Activated CD4-positive, CD25-positive, alpha-beta regulatory T cell treated with anti-CD3 and anti-CD28 coated beads, Interleukin-2, amount 50 U/mL, for 72 hours (primary cell): Measurements from ENCODE around the gene ARHGAP26.

Experiments
- DNase-seq: peaks from one replicate; pipeline ENCODE4 v3.0.0; 2021

ARHGAP26 gene

DNA sequence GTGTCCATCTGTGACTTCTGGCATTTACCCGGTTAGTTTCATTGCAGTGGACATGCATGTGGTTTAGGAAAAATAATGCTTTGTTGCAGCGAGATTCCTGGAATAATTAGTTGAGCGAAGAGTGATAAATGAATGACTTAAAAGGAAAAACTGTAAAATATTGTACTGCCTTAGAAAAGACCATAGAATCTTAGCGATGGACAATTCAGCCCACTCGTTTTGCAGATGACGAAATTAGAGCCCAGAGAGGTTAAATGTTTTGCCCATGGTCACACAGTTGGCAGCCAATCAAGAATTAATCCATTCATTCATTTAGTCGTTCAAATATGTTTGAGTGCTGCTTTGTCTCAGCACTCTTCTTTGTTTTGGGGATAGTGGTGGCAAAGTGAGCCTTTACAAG is 107.9 kb downstream of the ARHGAP26 start:
- DNase-seq, result no peak

DNA sequence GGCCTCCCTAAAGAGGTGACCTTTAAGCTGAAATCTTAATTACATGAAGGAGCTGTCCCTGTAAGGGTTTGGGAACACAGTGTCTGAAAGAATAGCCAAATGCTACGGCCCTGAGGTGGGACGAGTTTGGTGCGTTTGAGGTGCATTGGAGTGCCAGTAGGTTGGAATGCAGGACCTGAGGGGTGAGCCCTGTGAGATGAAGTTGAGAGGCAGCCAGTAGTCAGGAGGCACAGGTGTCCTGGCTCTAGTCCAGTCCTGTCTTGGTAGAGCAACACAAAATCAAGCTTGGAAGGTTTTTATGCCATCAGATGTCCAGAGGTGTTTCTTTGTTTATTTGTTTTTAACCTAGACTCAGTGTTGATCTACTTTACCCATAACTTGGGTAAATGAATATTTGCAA is 108.5 kb downstream of the ARHGAP26 start:
- DNase-seq, result no peak

DNA sequence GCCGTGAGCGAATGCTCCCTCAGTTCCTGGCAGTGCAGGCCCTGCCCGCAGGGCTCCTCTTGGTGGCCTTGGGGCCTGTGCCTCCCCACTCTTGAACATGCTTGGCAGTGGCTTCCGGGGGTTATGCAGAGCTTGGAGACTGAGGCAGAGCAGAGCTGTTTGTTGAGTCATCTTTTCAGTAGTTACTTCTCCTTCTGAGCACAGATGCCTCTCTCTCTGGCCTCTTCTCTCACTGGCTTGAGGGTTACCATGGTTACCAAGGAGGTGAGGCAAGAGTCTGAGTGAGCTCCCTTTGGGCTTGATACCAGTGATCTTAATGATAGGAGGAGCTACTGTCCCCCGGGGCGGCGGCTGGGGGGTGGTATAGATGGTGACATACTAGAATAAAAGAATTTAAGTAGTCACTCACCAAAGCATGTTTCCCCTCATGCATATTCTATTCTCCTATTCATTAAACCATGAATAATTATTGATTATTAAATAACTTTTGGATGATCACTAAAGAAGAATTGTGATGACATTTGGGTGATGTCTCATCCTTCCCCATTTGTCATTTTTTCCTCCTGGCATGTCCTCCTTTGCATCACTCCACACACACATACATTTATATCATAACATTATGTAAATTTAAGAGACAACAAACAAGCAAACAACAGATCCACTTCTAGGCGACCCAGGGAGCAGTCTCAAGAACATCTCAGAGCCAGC is 111.1 kb downstream of the ARHGAP26 start:
- DNase-seq, result no peak

DNA sequence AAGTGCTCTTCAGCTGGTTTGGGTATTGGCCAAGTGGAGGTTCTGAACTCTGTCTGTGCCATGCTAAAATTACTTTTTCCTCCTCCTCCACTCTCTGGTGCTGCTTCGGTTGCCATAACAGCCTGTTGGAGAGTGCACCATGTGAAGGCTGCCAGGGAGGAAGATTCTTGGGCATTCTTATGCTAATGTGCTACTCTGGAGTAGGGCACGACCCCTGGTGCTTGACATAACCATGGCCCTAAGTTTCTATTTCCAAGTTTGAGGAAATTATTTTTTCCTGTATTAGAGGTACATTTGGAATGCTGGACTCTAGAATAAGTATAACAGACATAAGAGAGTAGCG is 111.6 kb downstream of the ARHGAP26 start:
- no peak for DNase-seq

DNA sequence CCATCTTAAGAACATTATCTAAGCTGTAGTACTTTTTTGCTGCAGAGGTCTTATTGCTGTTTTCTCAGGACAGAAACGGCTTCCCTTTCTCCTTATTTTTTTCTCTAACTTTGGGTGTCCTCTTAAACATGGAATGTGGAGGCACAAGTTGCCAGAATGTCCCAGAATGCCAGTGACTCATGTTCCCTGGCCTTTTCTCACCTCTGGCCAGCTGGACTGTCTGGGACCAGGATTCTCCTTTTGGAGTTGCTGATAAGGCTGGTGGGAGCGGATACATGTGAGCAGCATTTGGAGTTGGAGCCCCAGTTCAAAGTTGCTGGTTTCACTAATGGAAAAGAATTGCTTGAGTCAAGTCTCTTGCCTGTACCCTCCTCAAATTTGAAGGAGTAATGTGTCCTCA is 112.8 kb downstream of the ARHGAP26 start:
- no peak for DNase-seq

DNA sequence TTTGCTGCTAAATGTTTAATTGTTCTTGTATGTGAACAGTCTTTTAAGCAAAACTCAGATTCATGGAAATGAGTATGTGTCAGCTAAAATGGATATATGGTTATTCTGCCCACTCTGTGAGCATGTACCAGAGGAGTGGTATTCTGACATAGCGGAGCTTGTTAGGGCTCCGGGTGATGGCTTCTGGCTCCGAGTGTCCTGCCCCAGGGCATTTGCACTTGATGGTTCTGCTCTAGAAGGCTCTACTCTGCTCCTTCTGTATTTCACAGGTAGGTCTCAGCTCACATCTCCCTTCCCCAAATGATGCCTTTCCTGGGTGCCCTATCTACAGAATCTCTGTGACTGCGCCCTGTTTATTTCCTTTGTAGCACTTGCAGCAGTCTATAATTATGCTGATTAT is 113.3 kb downstream of the ARHGAP26 start:
- DNase-seq, result no peak

DNA sequence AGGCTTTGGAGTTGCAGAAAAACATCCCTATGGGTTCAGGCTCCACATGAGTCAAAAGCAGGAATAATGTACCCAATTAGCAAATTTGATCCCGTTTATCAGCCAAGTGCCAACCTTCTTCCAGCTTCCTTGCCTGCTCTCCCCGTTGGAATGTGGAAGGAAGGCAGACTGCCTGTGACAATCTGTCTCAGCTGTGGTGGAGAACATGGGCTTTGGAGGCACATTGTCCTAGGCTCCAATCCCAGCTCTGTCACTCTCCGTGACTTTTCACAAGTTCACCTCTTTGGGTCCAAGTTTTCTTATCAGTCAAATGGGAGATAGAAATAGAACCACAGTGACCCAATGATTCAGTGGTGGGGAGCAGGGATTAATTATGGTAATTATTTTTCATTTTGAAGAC is 113.9 kb downstream of the ARHGAP26 start:
- no peak for DNase-seq

DNA sequence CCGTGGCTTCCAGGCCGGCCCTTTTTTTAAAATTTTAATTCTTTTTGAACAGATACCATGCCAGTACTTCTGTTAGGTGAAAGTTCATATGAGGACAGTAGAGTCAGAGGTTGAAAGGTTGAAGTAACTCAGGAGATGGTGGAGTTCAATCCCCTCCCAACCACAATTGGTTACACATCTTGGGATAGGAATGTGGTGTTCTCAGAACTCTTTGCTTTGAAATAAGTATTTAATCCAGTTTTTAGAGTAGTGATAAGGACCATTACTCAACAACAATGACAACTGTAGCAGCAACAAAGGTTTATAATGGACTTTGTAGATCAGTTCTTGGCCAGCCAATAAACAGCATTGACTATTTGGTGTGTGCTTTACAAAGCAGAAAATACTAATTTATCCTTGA is 116.0 kb downstream of the ARHGAP26 start:
- no peak for DNase-seq

DNA sequence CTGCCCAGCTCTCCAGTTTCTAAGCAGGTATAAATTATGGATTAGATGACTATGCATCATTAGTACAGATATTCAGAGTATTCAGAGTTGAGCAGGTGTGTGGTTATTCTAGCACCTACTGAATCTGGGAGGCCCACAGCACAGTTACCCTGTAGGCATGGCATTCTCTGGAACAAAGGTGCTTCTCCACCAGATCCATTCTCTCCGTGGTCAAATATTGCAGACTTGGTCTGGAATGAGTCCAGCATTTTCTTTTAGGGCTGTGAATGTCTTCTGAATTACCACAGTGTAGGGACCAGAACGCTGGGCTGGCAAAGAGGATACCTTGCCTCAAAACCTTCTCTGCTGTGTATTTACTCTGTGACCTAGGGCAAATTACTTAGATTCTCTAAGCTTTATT is 116.8 kb downstream of the ARHGAP26 start:
- DNase-seq, result no peak

DNA sequence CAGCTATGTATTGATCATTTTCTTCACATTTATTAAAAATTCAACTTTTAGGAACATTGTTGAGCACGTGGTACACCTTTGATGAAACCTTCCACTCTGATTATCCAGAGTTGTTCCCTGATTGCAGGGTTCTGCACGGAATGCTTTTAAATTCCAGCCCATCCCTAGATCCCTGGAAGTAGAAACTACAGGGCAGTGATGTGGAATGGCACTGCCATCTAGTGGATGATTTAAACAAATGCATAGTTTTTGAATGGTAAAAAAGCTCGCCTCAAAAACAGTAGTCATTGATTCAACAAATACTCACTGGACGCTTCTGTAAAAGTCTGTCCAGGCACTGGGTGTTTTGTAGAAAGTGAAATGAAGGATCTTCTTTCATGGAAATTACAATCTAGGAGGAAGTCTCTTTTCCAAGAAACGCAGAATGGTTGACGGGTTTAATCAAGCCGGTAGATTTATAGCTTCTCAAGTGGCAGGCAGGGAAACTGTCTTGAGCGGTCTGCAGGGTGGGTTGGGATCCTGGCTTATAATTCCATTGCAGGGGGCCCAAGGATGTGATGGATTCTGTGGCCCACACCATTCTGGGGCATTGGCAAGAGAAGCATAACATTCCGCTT is 118.4 kb downstream of the ARHGAP26 start:
- no peak for DNase-seq

DNA sequence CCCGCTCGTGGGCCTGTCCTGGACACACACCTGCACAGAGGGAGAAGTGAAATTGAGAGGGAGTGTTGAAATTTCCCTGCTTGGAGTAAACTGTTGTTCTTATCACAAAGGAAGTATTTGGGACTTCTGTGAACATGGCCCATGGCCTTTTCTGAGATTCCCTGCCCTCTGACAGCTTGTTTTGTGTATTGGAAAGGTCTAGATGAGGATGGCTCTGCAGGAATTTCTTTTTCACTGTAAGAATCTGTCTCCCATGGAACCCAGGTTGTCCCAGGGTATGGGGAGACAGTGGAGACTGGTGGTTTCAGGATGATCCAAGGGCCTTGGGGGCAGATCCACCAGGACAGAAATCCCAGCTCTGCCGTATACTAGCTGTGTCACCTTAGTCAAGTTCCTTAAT is 121.8 kb downstream of the ARHGAP26 start:
- DNase-seq, result no peak

DNA sequence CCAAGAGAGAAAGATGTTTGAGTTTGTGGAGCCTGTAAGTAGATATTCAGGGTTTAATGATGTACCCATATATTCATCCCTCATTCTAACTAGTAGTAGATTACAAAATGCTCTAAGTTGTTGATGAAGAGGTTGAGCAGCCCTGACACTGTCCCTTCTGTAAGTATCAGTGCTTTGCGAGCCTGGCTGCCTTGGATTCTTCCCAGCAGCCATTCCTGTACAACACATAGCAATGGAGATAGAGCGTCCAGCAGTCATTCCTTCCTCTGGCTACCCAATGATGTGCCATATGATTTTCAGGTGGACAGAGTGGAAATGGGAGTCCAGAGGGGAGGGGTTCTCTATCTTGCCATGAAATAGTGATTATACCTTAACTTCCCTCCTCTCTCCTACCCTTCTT is 124.1 kb downstream of the ARHGAP26 start:
- DNase-seq, result no peak

DNA sequence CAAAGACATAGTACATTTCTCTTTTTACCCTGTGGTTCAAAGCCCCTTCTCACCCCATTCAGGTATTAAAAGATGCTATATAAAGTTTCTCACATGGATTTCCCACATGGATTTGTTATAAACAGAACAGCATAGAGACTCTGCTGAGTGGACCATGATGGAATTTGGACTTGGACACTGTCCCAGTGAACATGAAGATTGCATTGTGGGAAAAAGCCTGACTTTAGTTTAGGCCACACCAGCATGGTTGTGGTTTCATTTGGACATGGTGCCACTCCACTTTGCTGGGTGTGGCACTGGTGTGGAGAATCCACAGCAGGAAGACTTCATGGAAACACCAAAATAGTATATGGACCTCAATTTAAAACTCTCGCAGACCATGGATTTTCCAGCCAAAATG is 124.6 kb downstream of the ARHGAP26 start:
- DNase-seq, result no peak

DNA sequence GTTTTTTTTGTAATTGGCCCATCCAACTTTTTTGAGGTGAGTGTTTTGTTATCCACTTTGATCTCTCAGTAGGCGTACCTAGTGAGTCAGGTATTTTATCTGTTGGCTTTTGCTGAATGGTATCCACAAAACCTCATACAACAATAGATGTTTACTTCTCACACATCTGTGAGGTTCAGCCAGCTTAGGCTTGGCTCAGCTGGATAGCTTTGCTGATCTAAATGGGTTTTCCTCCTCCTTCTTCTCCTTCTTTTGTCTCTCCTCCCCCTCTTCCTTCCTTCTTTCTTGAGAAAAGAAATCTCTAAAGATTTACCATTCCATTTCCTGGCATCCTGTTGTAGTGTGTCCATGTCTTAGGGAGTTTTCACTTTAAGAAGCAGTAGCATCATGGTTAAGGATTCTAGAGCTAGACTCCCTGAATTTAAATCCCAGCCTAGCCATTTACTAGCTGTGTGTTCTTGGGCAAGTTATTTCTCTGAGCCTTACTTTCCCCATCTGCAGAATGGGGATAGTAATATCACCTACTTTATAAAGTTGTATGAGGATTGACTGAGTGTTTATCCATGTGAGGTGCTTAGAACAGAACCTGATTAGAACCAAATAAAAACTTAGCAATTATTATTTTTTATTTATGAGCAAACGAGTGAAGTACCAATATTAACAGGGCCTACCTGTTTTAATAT is 126.3 kb downstream of the ARHGAP26 start:
- no peak for DNase-seq

DNA sequence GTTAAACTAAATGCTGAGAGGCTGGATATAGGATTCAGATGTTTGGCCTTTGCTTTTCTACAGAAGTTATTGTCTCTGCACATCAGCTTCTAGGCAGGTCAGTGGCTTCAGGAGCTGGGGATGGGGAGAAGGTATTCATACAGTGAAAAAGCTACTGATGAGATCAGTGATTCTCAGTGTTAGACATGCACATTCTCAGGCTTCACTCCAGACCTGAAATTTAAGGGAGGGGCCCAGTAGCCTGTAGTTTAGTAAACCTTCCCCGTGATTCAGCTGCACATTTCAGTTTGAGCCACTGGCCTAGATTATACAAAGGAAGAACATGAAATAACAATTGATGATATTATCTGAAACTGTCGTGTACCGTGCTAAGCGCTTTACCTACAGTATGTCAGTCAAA is 127.2 kb downstream of the ARHGAP26 start:
- DNase-seq, result no peak

DNA sequence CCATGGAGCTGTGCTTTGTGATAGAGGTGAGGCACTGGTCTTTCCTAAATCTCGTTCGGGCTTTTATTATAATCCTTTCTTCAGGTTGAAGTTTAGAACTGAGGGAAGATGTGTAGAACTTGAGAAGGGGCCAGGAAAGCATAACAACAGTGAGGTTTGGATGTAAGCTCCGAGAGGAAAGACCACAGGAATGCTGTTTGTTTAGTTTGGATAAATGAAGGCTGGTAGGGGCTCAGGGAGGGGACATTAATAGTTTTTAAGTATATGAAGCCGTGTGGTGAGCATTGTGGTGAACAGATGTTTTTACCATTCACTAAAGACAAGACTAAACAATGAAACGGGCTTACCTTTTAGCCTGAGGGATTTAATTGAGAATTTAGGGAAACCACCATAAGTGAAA is 130.8 kb downstream of the ARHGAP26 start:
- DNase-seq, result no peak

DNA sequence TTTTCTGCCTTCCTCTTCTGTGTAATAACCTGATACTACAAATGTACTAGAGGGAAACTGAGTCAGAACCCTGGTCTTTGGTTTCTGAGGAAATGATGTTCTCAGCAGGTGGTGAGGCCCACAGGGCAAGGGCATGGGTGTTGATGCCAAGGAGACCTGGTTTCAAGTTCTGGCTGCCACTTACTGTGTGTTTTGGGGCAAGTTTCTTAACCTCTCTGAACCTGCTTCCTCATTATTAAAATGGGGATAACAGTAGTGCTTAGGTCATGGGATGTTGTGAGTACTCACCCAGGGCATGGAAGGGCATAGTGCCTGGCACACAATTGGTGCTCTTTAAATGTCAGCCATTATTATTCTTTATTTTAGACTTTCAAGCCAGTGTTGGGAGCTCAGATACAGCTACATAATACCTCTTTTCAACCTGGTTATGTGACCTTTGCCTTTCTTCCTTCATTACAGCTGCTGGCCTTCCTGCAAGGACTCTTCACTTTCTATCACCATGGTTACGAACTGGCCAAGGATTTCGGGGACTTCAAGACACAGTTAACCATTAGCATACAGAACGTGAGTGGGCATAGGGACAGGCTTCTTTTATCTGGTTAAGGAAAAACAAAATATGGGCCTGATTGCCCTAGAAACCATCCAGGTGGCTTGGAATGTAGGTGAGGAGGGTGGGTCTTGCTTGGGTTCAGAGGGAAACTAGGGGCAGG is 131.5 kb downstream of the ARHGAP26 start:
- DNase-seq, result no peak

DNA sequence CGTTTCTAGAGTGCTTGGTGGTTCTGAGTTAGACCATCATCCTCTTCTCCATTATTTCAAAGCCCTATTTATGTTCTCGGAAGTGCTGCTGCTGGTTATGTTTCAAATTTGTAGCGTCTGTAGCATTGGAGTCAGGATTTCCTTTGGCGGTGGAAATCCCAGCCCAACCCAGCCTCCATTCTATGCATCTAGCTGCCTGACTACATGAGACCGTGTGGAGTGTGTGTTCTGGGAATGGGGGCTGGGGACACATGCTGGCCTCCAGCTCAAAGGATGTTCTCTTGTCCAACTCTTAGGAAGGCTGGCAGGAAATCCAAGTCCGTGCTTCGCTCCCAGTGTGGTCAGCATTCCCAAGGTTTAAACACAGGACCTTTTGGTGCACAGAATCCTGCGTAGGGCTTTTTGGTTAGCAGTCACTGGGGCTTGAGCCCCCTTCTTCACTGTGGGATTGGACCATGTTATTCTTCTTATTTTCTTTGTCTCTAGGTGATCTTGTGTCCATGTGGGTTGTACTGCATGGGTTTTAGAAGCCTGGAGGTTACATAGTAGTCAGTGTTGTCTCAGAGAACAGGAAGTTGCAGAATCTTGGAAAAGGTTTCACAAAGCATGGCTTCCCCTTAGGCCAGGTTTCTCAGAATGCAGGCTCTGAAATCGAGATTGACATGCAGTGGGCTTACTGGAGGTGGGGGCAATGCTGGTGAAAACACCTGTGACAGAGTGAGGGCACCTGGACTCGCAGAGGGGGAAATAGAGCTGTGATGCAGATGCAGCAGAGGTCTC is 132.2 kb downstream of the ARHGAP26 start:
- DNase-seq, result no peak

DNA sequence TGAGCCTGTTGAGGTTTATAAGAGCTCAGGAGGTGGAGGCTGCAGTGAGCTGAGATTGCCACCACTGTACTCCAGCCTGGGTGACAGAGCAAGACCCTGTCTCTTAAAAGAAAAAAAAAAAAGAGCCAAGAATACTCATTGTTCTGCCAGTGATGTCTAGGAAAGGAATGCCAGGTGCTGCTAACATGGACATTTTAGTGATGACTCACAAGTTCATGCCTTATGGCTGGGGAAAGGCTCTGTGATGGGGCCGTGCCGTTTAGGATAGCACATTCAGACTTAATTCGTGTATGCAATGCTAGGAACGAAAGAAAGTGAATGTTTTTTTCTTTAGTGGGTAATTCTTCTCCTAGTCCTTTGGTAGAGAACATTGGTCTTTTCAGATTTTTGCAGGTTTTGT is 134.2 kb downstream of the ARHGAP26 start:
- no peak for DNase-seq

DNA sequence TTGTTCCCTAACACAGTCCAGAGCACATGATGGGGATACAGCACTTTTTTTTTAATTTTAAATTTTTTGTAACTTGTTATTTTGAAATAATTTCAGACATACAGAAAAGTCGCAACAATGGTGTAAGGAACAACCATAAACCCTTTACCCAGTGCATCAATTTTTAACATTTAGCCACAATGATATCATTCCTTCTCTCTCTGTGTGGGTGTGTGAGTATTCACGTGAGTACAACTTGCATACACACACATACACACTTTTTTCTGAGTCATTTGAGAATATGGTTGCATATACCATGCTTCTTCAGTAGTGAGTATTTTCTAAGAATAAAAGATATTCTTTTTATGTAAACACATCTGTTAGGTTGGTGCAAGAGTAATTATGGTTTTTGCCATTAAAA is 135.2 kb downstream of the ARHGAP26 start:
- no peak for DNase-seq

DNA sequence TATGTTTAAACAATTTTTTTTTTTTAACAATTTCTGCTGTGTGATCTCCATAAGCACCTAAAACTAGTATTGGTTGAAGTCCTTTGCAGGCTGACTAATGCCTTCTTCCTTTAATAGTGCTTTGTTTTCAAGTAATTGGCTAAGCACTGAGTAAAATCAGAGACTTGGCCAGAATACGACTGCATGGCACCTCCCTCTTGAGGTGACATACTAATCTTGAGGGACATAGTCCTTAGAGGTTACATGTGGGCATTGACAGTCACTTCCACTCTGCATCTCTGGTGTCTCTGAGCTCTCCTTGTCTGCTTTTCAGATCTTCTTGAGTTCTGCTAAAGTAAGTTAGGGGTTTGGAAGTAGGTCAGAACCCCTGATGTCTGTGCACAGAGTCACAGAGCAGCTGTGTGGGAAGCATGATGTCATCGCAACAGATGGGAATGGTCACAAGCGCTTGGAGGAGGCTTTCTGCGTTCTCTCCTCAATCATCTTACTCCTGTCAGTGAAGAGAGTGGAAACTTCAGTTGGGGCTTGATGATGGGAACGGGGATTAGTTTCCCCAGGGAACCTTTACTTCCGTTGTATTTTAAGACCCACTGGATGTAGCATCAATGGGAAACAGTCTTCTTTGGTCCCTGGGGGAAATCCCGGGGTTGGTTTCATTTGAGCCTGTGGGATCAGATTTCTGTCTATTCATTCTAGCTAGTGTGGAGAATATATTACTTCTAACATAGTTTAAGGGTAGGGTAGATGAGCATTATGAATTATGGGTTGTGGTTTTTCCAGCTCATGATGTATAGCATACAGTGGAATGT is 136.9 kb downstream of the ARHGAP26 start:
- no peak for DNase-seq

DNA sequence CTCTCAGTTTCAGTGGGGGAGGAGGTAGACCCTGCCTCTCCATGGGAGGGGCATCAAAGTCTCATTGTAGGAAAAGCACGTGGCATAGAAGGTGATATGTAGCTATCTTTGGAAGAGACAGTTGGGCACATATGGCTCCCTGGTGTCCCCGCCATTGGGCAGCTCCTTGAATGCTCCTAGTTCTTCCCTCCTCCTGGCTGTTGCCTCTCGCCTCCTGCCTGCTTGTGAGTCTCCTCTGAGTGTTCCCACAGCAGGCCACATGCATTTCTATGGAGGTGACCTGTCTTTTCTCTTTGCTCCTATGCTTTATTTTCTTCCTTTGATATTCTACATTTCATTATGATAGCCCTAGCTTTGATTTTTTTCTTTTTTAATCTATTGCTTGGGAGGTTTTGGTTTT is 138.5 kb downstream of the ARHGAP26 start:
- DNase-seq, result no peak
